Fibroblast of skin of right biceps (primary cell): ENCODE data around the gene UNC13A.

Experiments used
- DNase-seq: peaks from one replicate; pipeline ENCODE4 v3.0.0-alpha.2; 2013

UNC13A gene

DNA sequence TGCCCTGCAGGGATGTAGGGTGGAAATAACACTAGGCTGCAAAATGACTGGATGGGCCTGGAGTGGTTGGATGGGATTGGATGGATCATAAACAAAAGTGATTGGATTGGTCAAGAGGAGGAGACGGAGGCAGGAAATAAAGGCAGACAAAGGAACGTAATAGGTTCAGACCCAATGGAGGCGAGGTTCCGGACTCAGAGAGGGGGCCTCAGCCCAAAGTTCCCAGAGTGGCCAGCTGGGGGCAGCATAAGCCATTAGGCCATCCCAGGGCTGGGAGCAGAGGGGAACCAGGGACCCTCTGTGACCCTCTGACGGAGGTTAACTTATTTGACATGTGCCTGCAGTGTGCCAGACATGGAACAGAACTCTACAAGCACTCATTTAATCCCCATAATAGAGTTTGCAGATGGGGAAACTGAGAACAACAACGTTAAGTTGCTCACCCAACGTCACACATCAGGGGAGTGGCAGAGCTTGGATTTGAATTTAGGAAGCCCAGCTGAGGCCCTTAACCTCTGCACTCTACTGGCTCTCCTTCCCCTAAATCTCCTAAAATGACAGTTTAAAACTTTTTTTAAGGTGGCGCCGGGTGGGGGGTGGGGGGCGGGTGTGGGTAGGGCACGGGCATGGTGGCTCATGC is 15.8 kb upstream of the UNC13A start:
- peak; percentile 38 for DNase-seq

GRCh38 chr19:17695198-17695597 is 7.0 kb upstream of the UNC13A start:
- DNase-seq, result no peak

- DNase-seq, result no peak
Observed at GRCh38 chr19:17692566-17692965, 4.4 kb upstream of the UNC13A start.

DNA sequence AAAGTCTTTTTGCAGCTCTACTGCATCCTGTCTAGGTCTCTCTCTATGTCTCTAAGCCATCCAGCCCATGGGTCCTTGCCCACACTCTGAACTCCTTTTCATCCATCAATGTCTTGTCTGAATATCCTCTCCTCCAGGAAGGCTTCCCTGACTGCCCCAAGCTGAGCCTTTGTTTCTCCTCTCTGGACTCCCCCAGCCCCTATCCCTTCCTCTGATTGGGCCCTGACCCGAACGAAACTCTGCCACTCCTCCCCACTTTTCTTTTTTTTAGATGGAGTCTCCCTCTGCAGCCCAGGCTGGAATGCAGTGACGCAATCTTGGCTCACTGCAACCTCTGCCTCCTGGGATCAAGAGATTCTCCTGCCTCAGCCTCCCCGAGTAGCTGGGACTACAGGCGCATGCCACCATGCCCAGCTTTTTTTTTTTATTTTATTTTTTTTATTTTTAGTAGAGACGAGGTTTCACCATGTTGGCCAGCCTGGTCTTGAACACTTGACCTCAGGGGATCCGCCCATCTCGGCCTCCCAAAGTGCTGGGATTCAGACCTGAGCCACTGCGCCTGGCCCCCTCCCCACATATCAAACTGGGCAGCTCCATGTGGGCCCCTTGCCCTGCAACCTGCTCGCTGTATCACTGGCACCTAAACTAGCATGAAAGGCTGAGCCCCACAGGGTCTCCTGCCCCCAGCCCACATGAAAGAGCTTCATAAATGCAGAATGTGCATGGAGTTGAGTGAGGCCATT is 870 bp upstream of the UNC13A start:
- no peak for DNase-seq

DNA sequence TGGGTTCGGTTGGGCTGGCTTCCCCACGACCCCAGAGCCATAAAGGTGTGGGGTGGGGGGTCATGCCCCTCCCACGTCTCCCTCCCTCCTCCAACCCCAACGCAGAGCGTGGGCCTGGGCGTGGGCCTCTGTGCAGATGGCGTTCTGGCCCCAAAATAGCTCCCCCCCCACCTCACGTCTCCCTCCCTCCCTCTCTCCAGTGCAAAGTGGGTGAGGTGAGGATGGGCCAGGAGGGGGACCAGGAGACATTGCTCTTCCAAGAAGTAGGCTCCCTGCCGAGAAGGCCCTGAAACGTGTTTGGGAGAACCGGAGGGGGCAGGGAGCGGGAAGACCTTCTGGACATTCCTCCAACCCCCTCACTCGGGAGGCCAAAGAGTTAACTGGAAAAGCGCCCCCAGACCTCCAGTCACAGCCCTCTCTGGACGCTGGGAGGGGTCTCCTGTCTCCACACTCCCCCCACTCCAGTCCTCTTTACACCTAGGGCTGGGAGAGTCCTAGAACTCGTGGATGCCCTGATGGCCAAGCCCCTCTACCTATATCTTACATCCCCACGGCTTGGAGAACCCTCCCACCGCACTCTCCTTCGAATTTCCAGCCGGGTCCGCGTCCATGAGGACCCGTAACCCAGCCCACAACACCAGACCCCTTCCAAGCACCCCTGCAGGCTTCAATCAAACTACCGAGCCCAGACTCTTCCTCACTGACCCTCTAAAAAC is 855 bp downstream of the UNC13A start:
- DNase-seq, result no peak

GRCh38 chr19:17686592-17687024 is 1.5 kb downstream of the UNC13A start:
- peak; percentile 26 for DNase-seq

DNA sequence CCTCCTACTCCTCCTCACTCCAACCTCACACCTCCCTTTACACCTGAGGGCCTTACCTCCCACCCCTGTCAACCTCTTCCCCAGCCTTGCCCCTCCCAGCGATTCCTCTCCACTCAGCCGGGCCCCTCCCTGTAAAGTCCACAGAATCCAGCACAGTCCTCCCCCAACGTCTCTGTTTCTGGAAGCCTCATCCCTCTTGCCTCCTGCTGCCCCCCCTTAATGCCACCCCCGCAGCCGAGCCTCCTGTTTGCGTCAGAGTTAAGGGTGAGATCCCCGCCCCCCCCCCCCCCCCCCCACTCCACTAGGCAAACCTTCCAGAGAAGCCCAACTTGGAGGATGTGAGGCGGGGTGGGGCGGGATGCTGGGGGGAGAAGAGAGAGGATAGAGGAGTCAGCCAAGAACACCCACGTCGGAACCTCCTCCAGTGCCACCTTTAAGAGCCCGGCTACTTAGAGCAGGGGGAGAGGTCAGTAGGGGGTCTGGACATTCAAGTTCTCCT is 2.1 kb downstream of the UNC13A start:
- DNase-seq, result peak; percentile 38

DNA sequence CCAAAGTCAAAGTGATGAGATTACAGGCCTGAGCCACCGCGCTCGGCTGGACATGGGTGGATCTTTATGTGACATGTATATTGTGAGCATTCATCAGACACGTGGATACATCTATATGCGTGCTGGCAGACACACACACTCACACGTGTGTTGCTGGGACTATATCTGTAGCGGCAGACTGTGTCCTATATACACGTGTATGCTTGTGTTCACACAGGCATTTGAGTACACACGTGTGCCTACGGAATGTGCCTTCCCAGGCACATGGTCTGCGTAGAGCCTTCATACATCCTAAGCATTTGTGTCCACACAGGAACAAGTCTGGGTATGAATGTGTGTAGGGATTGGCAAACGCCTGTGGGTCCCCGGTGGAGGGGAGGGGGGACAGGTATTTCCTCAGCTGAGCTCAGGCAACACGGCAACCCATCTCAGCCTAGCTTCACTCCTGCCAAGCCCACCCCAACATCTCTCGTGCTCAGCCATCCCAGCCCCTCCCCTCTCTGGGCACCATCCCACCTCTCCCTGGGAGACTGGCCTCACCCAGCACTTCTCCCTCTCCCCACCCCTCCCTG is 2.6 kb downstream of the UNC13A start:
- no peak for DNase-seq

- no peak for DNase-seq
Observed at GRCh38 chr19:17684256-17684655, 3.9 kb downstream of the UNC13A start.

DNA sequence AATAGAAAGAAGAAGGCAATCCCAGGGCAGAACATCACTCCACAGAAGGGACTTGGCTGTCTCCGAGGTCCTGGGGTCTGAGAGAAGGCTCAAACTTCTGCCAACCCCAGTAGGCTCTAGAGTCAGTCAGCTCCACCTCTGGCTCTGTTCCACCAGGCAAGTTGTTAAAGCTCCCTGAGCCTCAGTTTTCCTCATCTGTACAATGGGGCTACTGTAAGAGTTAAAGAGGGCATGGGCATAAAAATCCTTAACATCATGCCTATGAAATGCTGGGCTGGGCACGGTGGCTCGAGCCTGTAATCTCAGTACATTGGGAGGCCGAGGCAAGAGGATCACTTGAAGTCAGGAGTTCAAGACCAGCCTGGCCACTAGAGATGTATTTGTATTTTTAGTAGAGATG is 5.1 kb downstream of the UNC13A start:
- DNase-seq, result no peak

- no peak for DNase-seq
Observed at GRCh38 chr19:17682273-17682672, 5.9 kb downstream of the UNC13A start.

- peak; percentile 56 for DNase-seq
Observed at GRCh38 chr19:17681505-17682125, 6.5 kb downstream of the UNC13A start.

DNA sequence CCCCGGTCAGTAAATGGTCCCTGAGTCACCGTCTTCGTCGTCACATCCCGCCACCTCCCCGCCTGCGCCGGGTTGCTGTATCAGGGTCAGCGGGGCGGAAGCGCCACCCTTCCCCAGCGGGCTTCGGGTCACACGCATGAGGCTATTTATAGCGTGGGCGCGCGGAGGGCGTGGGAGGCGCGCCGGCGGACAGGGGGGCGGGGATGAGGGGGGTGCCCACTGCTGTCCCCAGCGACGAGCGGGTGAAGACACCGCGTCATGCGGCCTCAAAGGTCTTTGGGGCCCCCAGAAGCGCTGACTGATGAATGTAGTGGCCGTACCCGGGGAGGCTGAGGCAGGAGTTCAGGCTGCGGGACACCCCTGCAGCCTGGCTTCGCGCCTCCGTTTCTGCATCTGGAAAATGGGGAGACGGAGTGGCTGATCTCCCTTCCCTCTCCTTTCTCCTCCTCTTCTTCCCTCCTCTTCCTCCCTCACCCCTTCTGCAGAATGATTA is 7.9 kb downstream of the UNC13A start:
- DNase-seq, result peak; percentile 63

GRCh38 chr19:17679526-17680229 is 8.5 kb downstream of the UNC13A start:
- DNase-seq, result no peak

DNA sequence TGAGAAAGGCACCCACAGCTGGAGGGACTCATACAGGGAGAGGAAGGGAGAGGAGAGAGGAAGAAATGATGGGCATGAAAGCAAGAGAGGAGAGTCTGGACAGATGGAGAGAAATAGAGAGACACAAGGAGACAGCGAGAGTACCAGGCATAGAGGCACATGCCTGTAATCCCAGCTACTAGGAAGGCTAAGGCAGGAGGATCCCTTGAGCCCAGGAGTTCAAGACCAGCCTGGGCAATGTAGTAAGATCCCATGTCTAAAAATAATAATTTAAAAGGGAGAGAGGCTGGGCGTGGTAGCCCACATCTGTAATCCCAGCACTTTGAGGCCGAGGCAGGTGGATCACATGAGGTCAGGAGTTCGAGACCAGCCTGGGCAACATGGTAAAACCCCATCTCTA is 9.3 kb downstream of the UNC13A start:
- DNase-seq, result no peak

GRCh38 chr19:17677002-17677401 is 11.2 kb downstream of the UNC13A start:
- no peak for DNase-seq

- no peak for DNase-seq
Observed at GRCh38 chr19:17676295-17676694, 11.9 kb downstream of the UNC13A start.

DNA sequence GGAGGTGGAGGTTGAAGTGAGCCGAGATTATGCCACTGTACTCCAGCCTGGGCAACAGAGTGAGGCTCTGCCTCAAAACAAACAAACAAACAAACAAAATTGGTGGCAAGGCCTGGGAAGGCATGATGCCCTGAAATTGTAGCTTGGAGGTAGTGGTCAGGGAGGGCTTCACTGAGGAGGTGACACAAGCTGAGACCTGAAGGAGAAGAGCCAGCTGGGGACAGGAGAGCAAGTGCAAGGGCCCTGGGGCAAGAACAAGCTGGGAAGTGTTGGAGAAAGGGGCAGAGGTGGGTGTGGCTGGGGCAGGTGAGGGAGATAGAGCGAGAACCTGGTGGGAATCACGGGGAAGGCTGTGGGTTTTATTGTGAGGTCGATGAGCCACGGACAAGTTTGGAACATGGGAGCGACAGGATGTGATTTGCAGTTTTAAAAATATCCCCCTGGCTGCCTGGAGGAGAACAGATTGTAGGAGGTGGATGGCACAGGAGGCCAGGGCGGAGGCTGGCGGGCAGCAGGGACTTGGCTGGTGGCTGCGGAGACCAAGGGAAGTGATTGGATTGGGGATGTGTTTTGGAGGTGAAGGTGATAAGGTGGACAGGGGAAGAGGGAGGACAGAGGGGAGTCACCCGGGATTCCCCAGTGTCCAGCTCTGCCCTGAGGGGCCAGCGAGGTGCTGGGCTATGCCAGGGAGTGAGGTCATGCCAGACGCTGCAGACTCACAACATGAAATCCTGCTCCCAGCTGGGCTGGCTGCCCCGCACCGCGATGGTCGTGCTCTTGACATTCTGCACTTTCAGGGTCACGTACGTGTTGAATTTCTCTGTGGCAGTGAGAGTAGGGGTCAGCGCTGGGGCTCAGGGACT is 14.0 kb downstream of the UNC13A start:
- no peak for DNase-seq

DNA sequence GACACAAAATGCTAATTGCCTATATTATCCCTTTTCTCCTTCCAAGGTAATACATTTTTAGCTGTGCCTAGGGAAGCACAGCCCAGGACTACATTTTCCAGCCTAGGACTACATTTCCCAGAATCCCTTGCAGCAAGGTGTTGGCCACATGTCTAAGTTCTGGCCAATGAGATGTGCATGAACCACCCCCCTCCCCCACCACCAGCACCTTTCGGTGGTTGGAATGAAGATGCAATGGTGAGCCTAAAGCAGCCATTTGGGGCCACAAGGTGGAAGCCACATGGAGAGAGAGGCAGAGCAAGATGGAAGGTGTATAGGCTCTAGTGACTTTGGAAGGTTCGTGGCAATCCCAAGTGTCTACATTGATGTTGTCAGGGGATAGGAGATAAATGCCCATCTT is 16.2 kb downstream of the UNC13A start:
- DNase-seq, result peak; percentile 12

- no peak for DNase-seq
Observed at GRCh38 chr19:17669419-17669818, 18.7 kb downstream of the UNC13A start.

GRCh38 chr19:17665058-17665457 is 23.1 kb downstream of the UNC13A start:
- no peak for DNase-seq
